ENCODE data around the gene HELZ2. TPM values are rescaled to one million over a fixed set of nuclear protein-coding genes. Genes with fewer than 3 reads are reported as not detected.
"Not testable (repeated sequence)": the region's sequence is repeated elsewhere in the genome, so short reads cannot be mapped to it uniquely, and the experiment has no call there.

Gene HELZ2, protein sequence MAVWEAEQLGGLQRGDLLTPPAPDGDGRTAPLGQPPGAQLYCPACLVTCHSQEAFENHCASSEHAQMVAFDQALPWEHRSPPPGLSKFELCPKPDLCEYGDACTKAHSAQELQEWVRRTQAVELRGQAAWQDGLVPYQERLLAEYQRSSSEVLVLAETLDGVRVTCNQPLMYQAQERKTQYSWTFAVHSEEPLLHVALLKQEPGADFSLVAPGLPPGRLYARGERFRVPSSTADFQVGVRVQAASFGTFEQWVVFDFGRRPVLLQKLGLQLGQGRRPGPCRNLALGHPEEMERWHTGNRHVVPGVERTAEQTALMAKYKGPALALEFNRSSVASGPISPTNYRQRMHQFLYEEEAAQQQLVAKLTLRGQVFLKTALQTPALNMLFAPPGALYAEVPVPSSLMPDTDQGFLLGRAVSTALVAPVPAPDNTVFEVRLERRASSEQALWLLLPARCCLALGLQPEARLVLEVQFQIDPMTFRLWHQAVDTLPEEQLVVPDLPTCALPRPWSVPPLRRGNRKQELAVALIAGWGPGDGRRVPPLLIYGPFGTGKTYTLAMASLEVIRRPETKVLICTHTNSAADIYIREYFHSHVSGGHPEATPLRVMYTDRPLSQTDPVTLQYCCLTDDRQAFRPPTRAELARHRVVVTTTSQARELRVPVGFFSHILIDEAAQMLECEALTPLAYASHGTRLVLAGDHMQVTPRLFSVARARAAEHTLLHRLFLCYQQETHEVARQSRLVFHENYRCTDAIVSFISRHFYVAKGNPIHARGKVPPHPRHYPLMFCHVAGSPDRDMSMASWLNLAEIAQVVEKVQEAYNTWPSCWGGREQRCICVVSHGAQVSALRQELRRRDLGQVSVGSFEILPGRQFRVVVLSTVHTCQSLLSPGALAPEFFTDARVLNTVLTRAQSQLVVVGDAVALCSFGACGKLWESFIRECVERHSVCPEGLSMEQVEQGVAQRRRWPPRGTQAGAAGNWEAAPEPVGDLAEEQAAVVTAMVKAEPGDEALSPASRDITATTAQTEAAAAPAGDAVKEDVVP (N-terminal part only)
- total RNA-seq: 10 to 100 TPM; 22.2 to 22.6 TPM

DNA sequence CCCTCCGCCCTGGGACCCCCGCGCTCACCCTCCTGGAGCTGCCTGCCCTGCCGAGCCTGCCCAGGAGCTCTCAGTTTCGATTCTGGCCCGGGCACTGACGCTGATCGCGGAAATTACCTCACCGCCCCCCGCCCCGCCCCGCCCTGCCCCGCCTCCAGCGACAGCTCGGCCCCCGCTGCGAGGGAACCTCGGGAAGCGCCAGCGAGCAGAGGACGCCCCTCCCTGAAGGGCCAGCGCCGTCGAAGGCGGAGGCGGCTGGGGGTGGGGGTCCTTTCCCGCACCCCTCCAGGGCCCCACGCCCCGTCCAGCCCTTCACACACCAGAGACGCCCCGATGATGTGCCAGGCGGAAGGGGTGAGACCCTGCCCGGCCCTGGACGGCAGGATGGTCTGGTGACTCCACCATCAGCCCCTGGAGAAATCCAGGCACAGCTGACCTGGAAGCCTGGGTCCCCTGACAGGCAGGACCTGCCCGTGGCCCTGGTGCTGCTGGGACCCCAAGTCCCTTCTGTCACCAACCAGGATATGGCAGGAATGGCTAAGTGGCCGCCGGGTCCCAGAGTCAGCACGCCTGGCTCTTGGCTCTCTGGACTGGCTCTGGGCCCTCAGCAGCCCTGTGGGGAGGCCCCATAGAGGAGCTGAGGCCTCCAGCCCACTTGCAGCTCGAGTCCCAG, at the start of gene HELZ2:
HELZ2 (minus strand) TSS at position 84 of the 673 bp plus-strand sequence. CDS start 1,854 bp downstream, outside the sequence.
- Mint-ChIP-seq H3K9me3 (no peaks in the 10 kb centered on the region), H3K36me3 (no peaks in the 10 kb centered on the region), H3K4me1 (peaks cover 2% of the 10 kb centered on the region), H3K4me3 (peak within 1 kb of the TSS; percentile 85), H3K27me3 (peaks cover 4% of the 10 kb centered on the region), H3K27ac (peak within 1 kb of the TSS; percentile 68)
- peak; percentile 73 for DNase-seq

DNA sequence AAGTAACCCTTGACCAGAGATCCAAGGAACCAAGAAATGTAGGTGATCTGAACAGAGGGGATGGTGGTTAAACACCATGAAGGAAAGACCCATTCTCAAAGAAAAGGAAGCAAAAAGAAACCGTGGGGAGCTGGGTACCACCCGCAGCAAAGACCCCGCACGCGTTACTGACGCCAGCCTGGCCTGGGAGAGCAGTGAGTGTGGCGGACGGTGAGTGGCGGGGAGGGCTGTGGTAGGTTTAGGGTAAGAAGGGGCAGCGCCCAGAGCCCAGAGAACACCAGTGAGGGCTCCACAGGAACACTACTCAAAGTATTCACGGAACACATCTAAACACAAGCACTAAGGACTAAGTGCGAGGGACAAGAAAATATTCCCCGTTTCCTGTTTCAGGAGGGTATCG, 48.7 kb upstream of the HELZ2 start:
- Mint-ChIP-seq H3K4me1 (peaks cover 15% of the 10 kb centered on the region), H3K36me3 (peaks cover 5% of the 10 kb centered on the region), H3K27me3 (no peaks in the 10 kb centered on the region), H3K9me3 (no peaks in the 10 kb centered on the region), H3K27ac (no peak overlapping the region), H3K4me3 (no peak overlapping the region)
- DNase-seq: no peak

DNA sequence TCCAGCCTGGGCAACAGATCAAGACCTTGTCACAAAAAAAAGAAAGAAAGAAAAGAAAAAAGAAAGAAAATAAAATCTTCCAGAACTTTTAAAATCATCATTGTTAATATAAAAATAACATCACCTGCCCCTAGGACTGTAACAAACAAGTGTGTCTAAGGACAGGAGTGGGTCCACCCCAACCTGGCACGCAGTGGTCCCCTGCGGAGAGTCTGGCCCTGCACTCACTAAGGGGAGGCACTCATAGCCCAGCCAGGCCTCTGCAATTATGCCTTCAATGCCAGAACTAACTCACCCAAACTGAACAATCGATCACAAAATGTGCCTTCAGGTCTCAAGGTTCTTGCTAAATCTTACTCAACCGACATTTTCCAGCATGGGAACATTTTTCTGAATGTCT, 48.1 kb upstream of the HELZ2 start:
- Mint-ChIP-seq H3K4me3 (no peak overlapping the region), H3K9me3 (no peaks in the 10 kb centered on the region), H3K27ac (no peak overlapping the region), H3K36me3 (peaks cover 5% of the 10 kb centered on the region), H3K27me3 (no peaks in the 10 kb centered on the region), H3K4me1 (peaks cover 15% of the 10 kb centered on the region)
- no peak for DNase-seq

DNA sequence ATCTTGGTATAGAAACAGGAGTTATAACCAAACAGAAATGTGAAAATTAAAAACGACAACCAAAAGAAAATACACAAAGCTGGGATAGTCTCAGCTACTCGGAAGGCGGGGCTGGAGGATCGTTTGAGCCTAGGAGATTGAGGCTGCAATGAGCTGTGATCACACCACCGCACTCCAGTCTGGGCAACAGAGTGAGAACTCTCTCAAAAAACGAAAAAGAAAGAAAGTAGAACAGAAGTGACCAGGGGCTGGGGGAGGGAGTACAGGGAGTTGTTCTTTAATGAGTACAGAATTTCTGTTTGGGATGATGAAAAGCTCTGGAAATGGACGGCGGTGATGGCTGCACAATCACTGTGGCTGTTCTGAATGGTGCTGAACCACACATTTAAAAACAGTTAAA, 47.0 kb upstream of the HELZ2 start:
- Mint-ChIP-seq H3K27ac (peak overlapping the region; percentile 13), H3K4me3 (no peak overlapping the region), H3K9me3 (no peaks in the 10 kb centered on the region)

DNA sequence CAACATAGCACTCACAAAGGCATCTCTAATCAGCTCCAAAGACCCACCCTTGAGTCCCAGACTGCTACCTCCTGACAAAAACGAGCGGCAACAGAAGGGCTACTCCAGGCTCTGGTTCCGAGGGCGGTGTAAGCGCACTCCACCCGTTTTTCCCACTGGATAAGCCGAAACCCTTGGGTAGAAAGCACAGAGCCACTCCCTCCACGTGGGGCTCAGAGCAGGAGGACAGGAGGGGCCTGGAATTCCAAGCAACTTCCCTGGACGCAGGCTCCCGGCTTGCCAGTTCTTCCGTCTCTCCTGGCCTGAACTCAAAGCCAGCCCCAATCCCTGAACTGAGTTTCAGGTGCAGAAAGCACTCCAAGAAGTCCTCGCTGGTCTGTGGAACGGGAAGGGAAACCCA, 45.5 kb upstream of the HELZ2 start:
- H3K27ac Mint-ChIP-seq: no peak overlapping the region
- H3K4me1 Mint-ChIP-seq: peaks cover 13% of the 10 kb centered on the region
- no peak for DNase-seq
- no peak overlapping the region for H3K4me3 Mint-ChIP-seq
- no peaks in the 10 kb centered on the region for H3K27me3 Mint-ChIP-seq
- H3K36me3 Mint-ChIP-seq: peaks cover 1% of the 10 kb centered on the region
- H3K9me3 Mint-ChIP-seq: no peaks in the 10 kb centered on the region

More for the DNA sequence above, 47.0 kb upstream of the HELZ2 start:
- Mint-ChIP-seq H3K27me3 (no peaks in the 10 kb centered on the region), H3K36me3 (peaks cover 5% of the 10 kb centered on the region), H3K4me1 (peaks cover 15% of the 10 kb centered on the region)
- DNase-seq: no peak

DNA sequence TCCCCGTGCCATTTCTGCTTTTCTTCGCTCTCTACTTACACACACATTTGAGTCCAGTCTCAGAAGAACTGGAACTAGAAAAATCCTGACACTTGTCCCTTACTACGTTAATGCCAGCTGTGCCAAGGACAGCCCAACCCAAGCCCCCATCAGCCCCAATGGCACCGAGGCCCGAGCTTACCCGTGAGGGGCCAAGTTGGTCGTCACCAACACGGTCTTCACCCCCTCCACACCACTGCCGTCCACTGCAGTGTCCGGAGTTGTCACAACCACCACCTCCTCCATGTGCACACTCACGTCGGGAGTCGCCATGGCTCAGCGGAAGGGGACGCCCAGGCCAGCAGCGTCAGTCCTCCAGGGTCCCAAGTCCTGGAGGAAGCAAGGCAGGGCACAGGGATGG, 45.0 kb upstream of the HELZ2 start:
- Mint-ChIP-seq H3K27ac (no peak overlapping the region), H3K4me3 (no peak overlapping the region), H3K9me3 (no peaks in the 10 kb centered on the region), H3K36me3 (peaks cover 1% of the 10 kb centered on the region), H3K27me3 (no peaks in the 10 kb centered on the region), H3K4me1 (peaks cover 12% of the 10 kb centered on the region)
- no peak for DNase-seq

DNA sequence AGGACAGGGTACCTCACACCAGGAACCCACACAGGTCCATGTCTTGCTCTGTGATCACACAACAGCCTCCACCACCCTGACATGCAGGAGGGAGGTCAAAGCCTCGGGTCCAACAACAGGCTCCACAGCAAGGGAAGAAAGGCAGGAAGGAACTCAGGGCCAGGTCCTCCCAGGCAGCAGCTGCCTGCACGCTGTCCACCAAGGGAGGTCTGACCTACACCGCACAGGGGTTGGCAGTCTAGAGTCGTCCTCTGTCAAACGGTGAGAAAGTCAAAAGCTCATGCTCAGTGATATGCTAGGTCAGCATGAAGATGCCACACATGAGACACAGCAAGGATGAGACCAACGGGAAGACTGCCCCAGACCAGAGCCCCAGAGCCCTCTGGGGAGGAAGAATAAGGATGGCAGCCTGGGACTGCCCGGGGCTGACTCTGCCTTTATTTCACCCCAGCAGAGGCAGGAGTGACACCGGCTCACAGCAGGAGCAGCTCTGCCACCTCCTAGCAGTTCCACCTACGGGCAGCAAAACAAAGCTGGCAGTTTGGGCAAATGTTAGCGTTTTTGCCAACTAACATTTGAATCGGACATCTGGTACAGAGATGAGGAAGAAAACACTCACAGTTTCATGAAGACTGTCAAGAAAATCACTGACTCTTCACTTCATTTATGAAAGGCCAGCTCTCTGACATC, 44.4 kb upstream of the HELZ2 start:
- Mint-ChIP-seq H3K4me3 (no peak overlapping the region), H3K9me3 (no peaks in the 10 kb centered on the region), H3K27me3 (no peaks in the 10 kb centered on the region), H3K36me3 (peaks cover 1% of the 10 kb centered on the region), H3K4me1 (peaks cover 12% of the 10 kb centered on the region), H3K27ac (no peak overlapping the region)
- DNase-seq: no peak

DNA sequence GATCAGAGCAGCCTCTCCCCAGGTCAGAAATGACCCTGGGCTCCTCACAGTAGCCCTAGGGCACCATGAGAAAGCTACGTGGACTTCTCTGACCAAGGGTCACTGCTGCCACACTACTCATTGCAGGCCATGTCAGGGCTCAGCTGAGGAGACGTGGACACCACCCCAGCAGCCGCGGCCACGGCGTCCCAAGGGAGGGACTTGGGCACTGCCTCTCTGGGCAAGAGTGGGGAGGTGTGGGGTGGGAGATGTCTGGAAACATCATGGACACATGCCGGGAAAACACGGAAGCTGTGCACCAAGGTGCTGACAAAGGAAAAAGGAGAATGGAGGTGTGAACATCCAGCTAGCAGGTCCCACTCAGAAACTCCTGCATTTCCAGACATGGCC, 43.8 kb upstream of the HELZ2 start:
- H3K4me1 Mint-ChIP-seq: peaks cover 12% of the 10 kb centered on the region
- no peaks in the 10 kb centered on the region for H3K9me3 Mint-ChIP-seq
- DNase-seq: no peak
- H3K27me3 Mint-ChIP-seq: no peaks in the 10 kb centered on the region
- H3K4me3 Mint-ChIP-seq: no peak overlapping the region
- no peak overlapping the region for H3K27ac Mint-ChIP-seq
- peaks cover under 1% of the 10 kb centered on the region for H3K36me3 Mint-ChIP-seq

DNA sequence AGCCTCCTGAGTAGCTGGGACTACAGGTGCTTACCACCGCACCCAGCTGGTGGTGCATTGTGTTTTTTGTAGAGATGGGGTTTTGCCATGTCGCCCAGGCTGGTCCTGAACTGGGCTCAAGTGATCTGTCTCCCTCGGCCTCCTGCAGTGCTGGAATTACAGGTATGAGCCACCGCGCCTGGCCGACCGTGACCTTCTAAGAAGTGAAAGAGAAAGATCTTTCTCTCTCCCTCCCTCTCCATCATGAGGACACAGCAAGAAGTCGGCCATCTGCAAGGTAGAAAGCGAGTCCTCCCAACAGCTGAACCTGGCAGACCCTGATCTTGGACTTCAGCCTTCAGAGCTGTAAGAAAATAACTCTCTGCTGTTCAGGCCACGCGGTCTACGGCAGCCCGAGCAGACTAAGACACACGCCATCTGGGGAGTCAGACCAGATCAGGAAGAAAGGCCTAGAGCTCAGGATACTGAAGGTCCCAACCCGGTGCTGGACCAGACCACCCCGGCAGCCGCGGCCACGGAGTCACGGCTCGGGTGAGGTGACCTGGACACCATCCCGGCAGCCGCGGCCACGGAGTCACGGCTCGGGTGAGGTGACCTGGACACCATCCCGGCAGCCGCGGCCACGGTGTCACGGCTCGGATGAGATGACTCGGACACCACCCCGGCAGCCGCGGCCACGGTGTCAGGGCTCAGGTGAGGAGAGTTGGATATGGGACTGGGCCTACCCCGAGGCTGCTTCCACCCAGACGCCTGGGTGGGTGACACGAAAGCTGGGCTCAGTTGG, 43.2 kb upstream of the HELZ2 start:
- H3K27me3 Mint-ChIP-seq: no peaks in the 10 kb centered on the region
- no peaks in the 10 kb centered on the region for H3K36me3 Mint-ChIP-seq
- no peak for DNase-seq
- peaks cover 6% of the 10 kb centered on the region for H3K4me1 Mint-ChIP-seq
- H3K4me3 Mint-ChIP-seq: no peak overlapping the region
- no peak overlapping the region for H3K27ac Mint-ChIP-seq
- H3K9me3 Mint-ChIP-seq: no peaks in the 10 kb centered on the region

DNA sequence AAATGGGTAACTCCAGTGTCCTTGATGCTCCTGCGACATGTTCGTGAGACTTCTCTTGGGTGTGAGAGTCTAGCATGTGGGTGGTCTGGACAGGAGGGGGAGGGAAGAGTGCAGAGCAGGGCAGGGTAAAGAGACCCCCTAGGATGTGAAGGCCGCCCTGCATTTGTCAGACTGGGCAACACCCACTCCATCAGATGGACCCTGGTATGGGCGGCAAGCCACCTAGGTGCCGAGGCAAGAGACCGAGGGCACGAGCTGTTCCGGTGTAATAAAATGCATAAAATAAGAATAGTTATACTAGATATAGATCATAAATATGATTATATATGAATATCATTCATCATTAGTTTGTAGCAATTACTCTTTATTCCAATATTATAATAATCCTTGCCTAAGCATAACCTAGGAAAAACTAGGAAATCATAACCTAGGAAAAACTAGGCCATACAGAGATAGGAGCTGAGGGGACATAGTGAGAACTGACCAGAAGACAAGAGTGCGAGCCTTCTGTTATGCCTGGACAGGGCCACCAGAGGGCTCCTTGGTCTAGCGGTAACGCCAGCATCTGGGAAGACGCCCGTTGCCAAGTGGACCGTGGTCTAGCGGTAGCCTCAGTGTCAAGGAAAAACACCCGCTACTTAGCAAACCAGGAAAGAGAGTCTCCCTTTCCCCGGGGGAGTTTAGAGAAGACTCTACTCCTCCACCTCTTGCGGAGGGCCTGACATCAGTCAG, 40.0 kb upstream of the HELZ2 start:
- not testable (repeated sequence) for H3K36me3 Mint-ChIP-seq

DNA sequence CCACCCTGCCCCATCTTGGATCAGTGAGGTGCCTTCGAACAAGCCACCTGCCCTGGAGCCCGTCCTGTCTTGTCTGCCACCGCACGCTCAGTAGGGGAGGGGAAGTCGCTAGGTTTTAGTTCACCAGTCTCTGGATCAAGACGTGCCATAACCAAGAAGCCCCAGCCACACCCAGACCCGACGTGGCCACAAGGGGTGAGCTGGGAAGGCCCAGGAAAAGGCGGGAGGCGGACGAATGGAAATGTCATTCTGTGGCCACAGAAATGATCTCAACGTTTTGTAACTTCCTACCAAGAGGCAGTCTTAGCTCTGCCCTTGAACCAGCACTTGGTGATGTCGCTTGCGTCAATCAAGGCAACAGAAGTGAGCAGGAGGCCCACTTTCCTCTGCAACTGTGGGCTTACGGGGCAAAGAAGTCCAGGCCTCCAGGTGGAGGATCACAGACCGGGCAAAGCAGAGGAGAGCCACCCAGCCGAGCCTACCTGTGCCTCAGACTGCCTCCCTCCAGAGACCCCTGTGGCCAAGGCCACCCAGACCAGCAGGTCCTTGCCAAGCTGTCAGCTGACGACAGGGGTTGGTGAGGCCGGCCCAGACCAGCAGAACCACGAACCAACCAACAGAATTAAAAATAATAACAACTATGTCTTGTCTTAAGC, 38.4 kb upstream of the HELZ2 start:
- H3K9me3 Mint-ChIP-seq: no peaks in the 10 kb centered on the region
- H3K27me3 Mint-ChIP-seq: no peaks in the 10 kb centered on the region
- H3K4me3 Mint-ChIP-seq: no peak overlapping the region
- no peak for DNase-seq
- H3K36me3 Mint-ChIP-seq: peaks cover 3% of the 10 kb centered on the region
- H3K27ac Mint-ChIP-seq: no peak overlapping the region
- peaks cover 4% of the 10 kb centered on the region for H3K4me1 Mint-ChIP-seq

More for the DNA sequence above, 40.0 kb upstream of the HELZ2 start:
- not testable (repeated sequence) for H3K27me3 Mint-ChIP-seq, H3K9me3 Mint-ChIP-seq, H3K4me1 Mint-ChIP-seq, H3K27ac Mint-ChIP-seq, DNase-seq, H3K4me3 Mint-ChIP-seq

DNA sequence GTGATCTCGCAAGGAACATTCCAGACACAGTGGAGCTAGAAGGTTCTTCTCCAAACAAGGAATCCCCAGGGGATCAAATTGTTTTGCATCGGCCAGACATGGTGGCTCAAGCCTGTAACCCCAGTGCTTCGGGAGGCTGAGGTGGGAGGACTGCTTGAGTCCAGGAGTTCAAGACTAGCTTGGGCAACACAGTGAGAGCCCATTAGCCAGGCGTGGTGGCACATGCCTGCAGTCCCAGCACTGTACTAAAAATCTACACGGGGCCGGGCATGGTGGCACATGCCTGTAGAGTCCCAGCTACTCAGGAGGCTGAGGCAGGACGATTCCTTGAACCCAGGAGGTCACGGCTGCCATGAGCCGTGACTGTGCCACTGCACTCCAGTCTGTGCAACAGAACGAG, 37.6 kb upstream of the HELZ2 start:
- Mint-ChIP-seq H3K27ac (no peak overlapping the region), H3K4me1 (peaks cover 8% of the 10 kb centered on the region), H3K4me3 (no peak overlapping the region), H3K9me3 (no peaks in the 10 kb centered on the region), H3K36me3 (peaks cover 3% of the 10 kb centered on the region), H3K27me3 (no peaks in the 10 kb centered on the region)
- no peak for DNase-seq

All from activated naive CD8-positive, alpha-beta T cell treated with anti-CD3 and anti-CD28 coated beads for 36 hours (primary cell).